Fibroblast of pulmonary artery (primary cell): ENCODE results near the gene MRPL52.

ENCODE experiments used
- DNase-seq: peaks from one replicate; pipeline ENCODE4 v3.0.0-alpha.2; 2010; ENCODE audit warnings: low read depth
- H3K4me3 ChIP-seq: replicated peaks from 2 replicates; pipeline ENCODE4 v1.5.1; 2011; ENCODE audit warnings: low read depth, mild to moderate bottlenecking, control low read depth, low read length, moderate library complexity
- CTCF ChIP-seq: IDR thresholded peaks from 2 replicates; pipeline ENCODE4 v1.5.1; 2011; ENCODE audit warnings: mild to moderate bottlenecking, control low read depth, low read length, inconsistent platforms; ENCODE audit errors: missing control alignments

MRPL52 gene

DNA sequence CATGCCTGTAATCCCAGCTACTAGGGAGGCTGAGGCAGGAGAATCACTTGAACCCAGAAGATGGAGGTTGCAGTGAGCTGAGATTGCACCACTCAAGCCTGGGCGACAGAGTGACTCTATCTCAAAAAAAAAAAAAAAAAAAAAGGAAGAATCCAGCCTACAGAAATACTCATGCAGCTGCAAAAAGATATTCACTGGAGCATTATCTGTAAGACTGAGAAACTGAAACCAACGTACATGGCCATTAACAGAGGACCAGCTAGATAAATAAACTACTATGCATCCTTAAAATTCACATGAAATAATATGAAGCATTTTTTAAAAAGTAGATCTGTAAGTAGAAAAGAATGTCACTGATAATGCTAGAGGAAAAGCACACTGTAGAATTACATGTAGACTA, 18.0 kb upstream of the MRPL52 start:
- H3K4me3 ChIP-seq, result no peak overlapping the region
- DNase-seq, result peak; percentile 26
- TF ChIP-seq CTCF, result no peak

DNA sequence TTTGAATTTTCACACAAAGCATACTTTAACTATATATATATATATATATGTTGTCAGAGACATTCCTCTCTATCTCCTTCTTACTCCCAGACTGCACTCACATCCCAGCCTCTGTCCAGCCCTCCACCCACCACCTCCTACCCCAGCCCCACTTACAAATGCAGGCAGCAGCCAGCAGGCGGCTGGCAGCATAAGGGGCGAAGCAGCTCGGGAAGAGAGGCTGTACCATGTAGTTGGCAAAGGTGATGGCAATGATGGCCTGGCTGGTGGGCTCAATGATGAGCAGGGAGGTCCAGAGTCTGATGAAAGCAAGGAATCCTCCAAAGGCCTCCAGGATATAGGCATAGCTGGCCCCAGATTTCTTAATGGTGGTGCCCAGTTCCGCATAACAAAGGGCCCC, 16.9 kb upstream of the MRPL52 start:
- no peak for DNase-seq
- no peak overlapping the region for H3K4me3 ChIP-seq
- no peak for TF ChIP-seq CTCF

GRCh38 chr14:22813145-22813544, 16.5 kb upstream of the MRPL52 start:
- no peak for TF ChIP-seq CTCF
- no peak overlapping the region for H3K4me3 ChIP-seq
- DNase-seq, result no peak

DNA sequence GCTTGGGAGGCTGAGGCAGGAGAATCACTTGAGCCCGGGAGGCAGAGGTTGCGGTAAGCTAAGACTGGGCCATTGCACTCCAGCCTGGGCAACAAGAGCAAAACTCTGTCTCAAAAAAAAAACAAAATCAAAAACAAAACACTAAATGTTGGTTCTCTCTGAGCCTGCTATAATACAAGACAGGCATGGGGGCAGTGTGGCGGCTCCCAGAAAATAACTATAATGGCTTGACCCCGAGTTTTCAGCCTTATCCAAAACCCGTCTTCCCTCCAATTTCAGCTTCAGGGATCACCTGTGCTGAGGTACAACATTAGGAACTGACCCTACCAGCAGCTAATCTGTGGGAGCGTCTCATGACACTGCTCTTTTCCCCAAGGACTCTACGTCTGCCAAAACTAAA, 15.3 kb upstream of the MRPL52 start:
- no peak for DNase-seq
- no peak for TF ChIP-seq CTCF
- H3K4me3 ChIP-seq, result peak overlapping the region; percentile 40

DNA sequence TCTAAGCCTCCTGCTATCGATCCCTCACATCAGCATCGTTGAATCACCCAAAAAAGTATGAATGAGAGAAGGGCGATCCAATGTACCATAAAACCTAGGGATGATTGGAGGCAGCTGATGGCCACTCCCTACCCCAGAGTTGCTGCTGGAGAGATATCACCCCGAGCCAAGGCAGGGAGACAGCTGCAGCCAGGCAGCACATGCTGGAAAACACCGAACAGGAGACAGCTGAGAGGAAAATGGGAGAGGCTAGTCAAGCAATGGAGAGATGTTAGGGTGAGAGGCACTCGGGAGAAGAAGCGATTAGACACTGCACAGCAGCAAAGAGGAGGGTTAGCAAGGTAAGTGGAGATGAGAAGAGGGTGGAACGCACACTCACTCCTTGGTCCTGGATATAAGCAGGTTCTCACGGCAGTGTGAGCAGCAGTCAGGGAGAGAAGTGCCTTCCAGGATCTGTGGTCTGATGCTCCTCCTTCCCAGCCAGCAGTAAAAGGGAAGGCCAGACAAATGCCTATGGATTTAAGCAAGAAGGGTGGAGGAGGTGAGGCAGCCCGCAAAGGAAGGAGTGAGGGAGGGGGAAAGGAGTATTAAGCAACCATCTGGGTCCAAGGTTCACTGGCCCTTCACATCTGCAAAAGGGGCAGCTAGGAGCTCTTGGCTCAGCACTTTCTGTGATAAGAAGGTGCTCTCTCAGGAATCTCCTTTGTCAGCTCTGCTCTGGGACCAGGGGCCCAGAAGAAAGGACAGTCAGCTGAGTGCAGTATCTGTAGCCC, 14.6 kb upstream of the MRPL52 start, which contains the start of gene SLC7A7:
SLC7A7 (minus strand) TSS at position 495 of the 773 bp plus-strand sequence. CDS start 2,037 bp downstream, outside the sequence.
- DNase-seq, result peak; percentile 56
- peak within 1 kb of the TSS; percentile 40 for H3K4me3 ChIP-seq
- TF ChIP-seq CTCF, result no peak

GRCh38 chr14:22819151-22819988, 10.3 kb upstream of the MRPL52 start:
- peak overlapping the region; percentile 45 for H3K4me3 ChIP-seq
- peak; percentile 89 for DNase-seq
- TF ChIP-seq CTCF, result no peak
